Left cardiac atrium (tissue), 4 donors: ENCODE data around the gene BBS9. TPM values are rescaled to one million over a fixed set of nuclear protein-coding genes. Genes with fewer than 3 reads are reported as not detected.

Experiments used
- ATAC-seq, 2 donors: fragments of 200-7000 bp; cut with Tn5 transposase; one replicate each; pipeline ENCODE4 v1.9.1; 2020; ENCODE audit warnings: mild to moderate bottlenecking in 2 of 2, moderate library complexity in 2 of 2
- DNase-seq: peaks from one replicate; pipeline ENCODE4 v3.0.0-alpha.2; 2020
- intact Hi-C, 2 donors: fragments of 100-400 bp; cut with DNase I; formaldehyde crosslinking; loops; one replicate each; pipeline versions ENCODE4 v1.14.1 to v1.15.1; 2022 to 2023
- total RNA-seq, 2 donors: library from RNA; stranded (reverse); fragmentation: NEBNext Ultra II Directional; extraction: Animal tissue kit (Norgen Biotek cat#: 25700); gene quantifications; one replicate each; pipeline ENCODE4 v1.2.1, GENCODE V29; 2021
- donor health status: DM: no; HTN: yes; CAD: no.
- donor health status: DM: no; HTN: yes; CAD: no; lungs with severe emphysema.
- donor health status: DM: yes; HTN: yes; CAD: no.
- donor health status: Dilated cardiomyopathy.

Gene BBS9
- total RNA-seq, 2 donors from 2014 or later: 9.6 to 14.1 TPM

GRCh38 chr7:33556472-33556871 is 427.1 kb downstream of the BBS9 start:
- no peak for ATAC-seq
- no peak for DNase-seq
- intact Hi-C loops: no loop called here

DNA sequence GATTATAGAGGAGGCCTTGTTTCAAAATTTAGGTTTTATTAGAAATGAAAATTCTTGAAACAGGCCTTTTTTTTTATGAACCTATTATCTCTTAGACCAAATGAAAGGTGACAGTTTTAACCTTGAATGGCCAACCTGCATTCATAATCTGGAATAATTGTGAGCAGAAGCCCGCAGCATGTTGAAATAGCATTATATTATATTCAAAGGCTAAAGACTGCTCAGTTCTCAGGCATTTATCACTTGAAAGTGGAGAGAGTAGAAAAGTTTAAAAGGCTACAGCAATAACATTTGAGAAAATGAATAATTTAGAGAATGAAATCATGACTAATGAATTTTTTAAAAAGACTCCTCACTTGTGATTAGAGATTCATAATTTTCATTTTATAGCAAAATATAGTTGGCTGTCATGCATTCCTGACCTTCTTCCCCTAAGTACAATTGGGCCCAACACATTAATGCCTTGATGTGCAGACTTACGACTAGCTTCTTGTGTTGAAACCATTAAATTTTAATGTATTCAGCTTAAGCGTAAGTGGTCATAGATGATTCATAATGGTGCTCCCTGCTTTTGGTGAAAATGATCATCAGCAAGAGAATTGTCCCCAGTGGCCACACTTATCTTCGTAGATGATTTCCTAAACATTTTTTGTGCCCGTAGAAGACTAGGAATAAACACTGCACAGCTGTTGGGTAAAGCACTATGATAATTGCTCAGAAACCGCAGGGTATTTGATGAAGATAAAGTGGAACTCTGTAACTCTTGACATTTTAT is 429.4 kb downstream of the BBS9 start:
- no peak for ATAC-seq
- intact Hi-C loops: no loop called here
- no peak for DNase-seq

DNA sequence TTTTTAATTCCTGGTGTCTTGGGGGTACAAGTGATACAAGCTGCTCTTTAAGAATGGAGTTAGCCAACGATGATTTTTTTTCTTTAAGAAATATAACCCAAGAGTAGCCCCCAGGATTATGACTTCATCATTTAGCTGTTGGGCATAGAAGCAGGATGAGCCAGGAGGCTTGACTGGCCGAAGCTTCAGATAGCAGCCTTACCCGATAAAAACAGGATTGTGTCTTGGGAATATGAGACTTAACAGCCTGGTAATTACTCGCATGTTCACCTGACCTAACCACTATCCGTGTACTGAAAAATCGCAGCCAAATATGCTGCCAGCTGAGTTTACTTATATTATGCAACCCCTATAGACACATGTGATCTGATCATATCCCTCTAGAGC is 430.0 kb downstream of the BBS9 start:
- DNase-seq (no peak), ATAC-seq (no peak)
- intact Hi-C loops: no loop called here

DNA sequence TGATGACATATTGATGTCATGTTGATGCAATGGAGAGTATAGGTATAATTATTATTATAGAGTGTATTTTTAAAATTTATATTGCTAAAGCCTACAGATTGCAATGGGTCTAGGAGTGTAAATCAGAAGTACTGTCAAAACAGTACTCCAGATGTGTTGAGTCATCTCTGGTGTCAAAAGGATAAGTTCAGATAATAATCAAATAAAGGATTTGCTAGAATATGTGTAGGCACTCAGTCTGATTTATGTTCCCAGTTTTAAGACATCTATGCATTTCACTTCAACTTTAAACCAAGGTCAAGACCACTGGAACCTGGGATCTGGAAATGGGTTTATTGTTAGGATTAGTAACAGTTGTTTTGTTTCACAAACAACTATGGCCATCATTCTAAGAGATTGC is 433.6 kb downstream of the BBS9 start:
- ATAC-seq (no peak), DNase-seq (no peak)
- intact Hi-C loops: no loop called here

DNA sequence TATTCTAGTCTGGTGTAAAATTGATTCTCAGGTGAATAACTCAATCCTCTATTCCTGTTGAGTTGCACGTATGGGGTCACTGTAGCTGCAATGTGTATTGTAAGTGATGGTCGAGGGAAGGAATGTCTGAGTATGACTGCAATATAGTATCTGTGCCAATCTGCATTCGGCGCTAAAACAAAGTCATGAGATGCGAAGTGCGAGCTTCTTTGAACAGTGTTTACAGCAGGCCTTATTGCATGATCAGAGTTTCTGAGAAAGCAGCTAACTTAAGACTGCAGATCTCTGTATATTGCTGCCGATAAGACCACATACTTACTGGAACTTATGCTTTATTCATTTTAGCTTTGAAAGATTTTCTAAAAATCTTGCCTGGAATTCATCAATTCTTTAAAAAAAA is 434.3 kb downstream of the BBS9 start:
- DNase-seq (no peak), ATAC-seq (no peak)
- intact Hi-C loops: no loop called here

DNA sequence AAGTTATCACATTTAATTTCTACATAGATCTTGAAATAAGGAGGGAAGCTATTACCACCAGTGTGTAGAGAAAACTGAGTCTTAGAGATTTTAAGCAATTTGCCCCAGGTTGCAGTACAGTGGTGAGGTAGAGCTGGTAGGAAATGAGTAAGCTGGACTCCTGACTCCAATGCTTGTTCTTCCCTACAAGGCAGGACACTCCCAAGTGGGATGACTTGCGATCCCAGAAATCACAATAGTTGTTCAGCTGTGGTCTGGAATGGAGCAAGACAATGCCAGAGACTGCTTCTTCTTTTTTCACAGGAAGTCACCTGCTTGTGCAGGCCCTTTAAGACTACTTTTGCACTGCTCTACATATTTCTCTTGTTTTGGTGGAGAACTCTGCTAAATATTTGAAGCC is 448.8 kb downstream of the BBS9 start:
- intact Hi-C loops: no loop called here
- DNase-seq (no peak), ATAC-seq (no peak)

DNA sequence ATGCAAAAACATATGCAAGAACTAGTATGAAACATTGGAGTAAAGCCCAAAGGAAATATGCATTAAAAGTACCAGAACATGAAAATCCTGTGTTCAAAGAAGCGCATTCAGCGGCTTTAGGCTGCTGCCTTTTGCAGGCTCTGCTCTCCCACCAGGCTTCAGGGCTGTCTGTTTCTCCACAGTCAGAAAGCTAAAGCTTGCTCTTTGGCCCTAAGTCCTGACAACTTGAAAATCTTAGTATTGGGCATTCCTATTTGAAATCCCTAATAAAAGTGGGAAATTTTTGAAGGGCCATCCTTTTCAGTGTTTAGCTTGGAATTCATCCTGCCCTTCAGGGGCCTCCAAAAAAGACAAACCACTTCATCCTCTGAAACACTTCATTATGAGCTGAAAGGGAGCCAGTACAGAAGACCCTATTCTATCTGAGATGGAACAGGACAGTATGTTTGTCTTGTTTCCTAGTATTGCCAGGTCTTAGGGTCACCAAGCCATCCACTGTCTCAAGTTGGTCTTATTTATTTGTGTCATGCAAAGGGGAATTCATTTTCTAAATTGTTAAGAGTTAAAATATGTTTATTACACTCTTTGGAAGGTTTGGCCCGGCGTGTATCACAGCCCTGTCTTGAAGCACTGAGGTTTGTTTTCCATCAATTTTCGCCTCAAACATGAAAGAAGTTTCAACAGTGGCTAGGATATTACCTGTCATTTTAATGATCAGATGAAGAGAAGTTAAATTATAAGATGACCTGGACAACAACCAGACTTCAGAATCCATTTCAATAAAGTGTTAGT is 449.7 kb downstream of the BBS9 start:
- ATAC-seq (no peak), DNase-seq (no peak)
- intact Hi-C loops: no loop called here

DNA sequence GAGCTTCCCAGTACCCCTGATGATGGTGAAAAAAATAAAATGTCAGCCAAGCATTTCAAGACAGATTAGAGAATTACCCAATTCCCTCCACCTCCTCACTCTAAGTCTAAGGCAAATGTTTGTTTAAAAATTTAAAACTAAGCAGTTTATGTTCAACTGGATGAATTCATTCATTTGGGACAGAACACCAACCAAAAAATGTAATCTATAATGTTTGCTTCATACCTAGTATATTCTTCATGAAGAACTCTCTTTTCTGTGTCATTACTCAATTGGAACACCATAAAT is 450.3 kb downstream of the BBS9 start:
- DNase-seq: no peak
- no peak for ATAC-seq
- intact Hi-C loops: no loop called here

- DNase-seq (no peak), ATAC-seq (no peak)
- intact Hi-C loops: no loop called here
Measured at GRCh38 chr7:33581236-33581635, 451.9 kb downstream of the BBS9 start.

GRCh38 chr7:33582104-33582503 is 452.7 kb downstream of the BBS9 start:
- ATAC-seq (no peak), DNase-seq (no peak)
- intact Hi-C loops: no loop called here

GRCh38 chr7:33582533-33582932 is 453.2 kb downstream of the BBS9 start:
- ATAC-seq (no peak), DNase-seq (no peak)
- intact Hi-C loops: no loop called here

DNA sequence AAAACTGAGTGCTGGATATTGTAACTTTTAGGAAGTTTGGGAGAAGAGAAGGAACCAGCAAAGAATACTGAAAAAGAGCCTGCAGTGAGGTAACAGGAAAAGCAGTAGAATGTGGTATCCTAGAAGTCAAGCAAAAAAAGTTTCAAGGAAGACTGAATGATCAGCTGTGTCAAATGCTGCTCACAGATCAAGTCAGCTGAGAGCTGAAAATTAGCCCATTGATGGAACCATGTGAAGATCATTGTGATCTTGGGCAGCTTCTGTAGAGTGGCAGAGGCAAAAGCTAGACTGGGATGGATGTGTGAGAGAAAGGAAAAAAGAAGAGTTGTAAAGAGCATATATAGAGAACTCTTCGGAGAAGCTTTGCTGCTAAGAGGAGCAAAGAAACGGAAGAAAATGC is 460.5 kb downstream of the BBS9 start:
- no peak for ATAC-seq
- intact Hi-C loops: no loop called here
- DNase-seq: no peak

DNA sequence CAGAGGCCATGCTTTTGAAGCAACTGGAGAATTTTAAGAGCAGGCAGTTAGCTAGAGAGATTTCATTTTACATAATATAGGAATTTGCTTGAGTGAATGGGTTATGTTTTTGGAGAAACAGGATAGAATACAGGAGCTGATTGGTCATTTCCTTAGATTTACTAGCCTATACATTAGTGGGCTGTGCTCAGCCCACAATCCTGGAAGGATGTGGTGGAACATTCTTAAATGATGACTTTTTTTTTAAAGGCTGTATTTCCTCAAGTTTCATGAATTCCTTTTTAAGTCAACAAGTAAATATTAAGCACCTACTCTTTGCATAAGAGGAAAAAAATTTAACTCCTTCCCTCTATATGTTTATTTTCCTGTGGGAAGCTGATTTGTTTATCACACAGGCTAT is 461.6 kb downstream of the BBS9 start:
- DNase-seq (no peak), ATAC-seq (no peak)
- intact Hi-C loops: no loop called here

DNA sequence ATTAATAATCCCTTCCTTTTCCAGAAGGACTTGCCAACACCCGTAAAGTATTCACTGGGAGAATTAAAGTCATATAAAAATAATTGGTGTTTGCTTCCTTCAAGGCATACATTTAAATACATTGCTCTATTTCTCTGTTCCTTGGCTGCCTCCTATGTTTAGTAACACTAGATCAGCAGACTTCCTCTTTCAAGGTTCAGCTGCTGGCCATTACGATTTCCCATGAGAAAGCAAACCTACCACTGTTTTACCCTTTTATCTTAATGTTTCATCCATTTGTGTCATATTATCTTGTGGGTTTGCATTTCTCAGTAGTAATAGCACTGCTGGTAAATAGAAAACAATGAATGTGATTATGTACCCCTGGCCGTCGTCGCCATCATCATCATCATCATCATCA is 462.1 kb downstream of the BBS9 start:
- DNase-seq: no peak
- intact Hi-C loops: no loop called here
- no peak for ATAC-seq

- intact Hi-C loops: no loop called here
- DNase-seq (no peak), ATAC-seq (no peak)
Measured at GRCh38 chr7:33592718-33593117, 463.4 kb downstream of the BBS9 start.

GRCh38 chr7:33593611-33594010 is 464.2 kb downstream of the BBS9 start:
- no peak for ATAC-seq

DNA sequence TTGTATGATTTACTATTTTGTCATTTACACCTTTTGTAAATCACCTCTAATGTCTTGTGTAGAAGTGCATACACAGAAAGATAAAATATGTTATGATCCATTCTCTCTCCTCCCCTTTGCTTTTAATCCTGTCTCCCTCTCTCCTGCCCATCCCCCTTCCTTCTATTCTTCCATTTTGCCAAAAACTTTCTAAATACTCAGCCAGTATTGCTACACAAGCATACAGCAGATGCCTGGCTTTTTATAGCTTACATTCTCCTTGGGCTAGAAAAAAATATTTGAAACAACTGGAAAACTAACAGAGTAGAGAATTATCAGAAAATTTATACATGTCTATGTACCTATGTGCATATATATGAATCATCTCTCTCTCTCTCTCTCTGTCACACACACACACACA is 467.3 kb downstream of the BBS9 start:
- ATAC-seq: no peak
- intact Hi-C loops: no loop called here

More at GRCh38 chr7:33593611-33594010, 464.2 kb downstream of the BBS9 start:
- DNase-seq: no peak
- intact Hi-C loops: no loop called here

GRCh38 chr7:33597181-33597580 is 467.8 kb downstream of the BBS9 start:
- ATAC-seq (no peak), DNase-seq (no peak)
- intact Hi-C loops: no loop called here

More for the DNA sequence above, 467.3 kb downstream of the BBS9 start:
- DNase-seq: no peak

- intact Hi-C loops: no loop called here
- DNase-seq (no peak), ATAC-seq (no peak)
Measured at GRCh38 chr7:33601101-33601500, 471.7 kb downstream of the BBS9 start.

GRCh38 chr7:33601884-33602283 is 472.5 kb downstream of the BBS9 start:
- ATAC-seq (no peak), DNase-seq (no peak)
- intact Hi-C loops: no loop called here

DNA sequence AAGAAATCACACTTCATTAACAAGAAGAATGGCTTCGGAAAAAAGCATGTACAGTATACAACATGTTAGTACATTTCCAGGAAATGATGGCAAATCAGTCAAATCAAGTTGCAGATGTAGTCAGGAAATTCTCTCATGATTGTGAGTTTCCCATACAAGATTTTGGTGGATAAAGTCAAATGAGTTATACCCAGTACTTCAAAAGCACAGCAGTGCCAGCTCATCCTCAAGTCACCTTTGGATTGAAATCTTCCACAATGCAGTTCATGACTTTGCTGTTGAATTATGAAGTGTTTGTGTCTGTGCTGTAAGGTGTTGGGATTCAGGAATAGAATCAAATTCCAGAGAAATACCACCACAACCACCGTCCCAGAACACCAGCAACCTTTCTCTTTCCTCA is 474.7 kb downstream of the BBS9 start:
- ATAC-seq (no peak), DNase-seq (no peak)
- intact Hi-C loops: no loop called here
